Measurements from ENCODE around the gene ELOVL5.
A peak's percentile ranks its signal among the peaks of the same experiment; 100 is the strongest.

ELOVL5 gene

DNA sequence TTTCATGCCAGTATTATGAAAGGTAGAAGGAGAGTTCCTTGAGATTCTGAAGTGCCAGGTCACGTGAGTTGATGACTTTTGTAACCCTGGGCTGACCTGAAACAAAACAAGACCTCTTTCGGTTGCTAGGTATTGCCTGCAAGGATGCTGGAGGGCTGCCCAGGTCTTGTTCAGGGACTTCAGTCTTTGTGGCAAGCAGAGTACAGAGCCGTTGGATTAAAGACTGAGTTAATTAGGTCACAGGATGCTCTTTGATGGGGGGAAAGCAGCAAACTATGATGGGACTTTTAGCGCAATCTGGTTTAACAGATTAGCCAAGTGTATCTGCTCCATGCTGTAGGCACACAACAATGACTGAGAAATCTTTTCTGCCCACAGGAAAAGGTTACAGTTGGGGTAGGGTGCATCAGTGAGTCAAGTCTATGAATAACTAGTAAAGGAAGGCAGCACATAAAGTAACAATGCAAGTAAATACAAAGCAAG lies 12.8 kb upstream of the ELOVL5 start:
- TF ChIP-seq EP300 (IDR thresholded peaks at IDR 0.05; ENCODE audit: borderline replicate concordance) (no peak), TEAD4 (IDR thresholded peaks at IDR 0.05) (no peak), TCF12 (IDR thresholded peaks at IDR 0.05; ENCODE audit: low read depth) (no peak), FOXM1 (IDR thresholded peaks at IDR 0.05; ENCODE audit: borderline replicate concordance, low read depth) (no peak), CREB1 (IDR thresholded peaks at IDR 0.05; ENCODE audit: low read depth) (no peak), RAD21 (IDR thresholded peaks at IDR 0.05; ENCODE audit: low read depth) (no peak), YY1 (IDR thresholded peaks at IDR 0.05; ENCODE audit: low read depth) (no peak), TAF1 (IDR thresholded peaks at IDR 0.05; ENCODE audit: low read depth) (no peak), NFIC (IDR thresholded peaks at IDR 0.05) (no peak), EGR1 (IDR thresholded peaks at IDR 0.05) (no peak)
- TF ChIP-seq, protein P1, sequence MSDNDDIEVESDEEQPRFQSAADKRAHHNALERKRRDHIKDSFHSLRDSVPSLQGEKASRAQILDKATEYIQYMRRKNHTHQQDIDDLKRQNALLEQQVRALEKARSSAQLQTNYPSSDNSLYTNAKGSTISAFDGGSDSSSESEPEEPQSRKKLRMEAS (IDR thresholded peaks at IDR 0.05), result no peak
- TF ChIP-seq, protein P2, sequence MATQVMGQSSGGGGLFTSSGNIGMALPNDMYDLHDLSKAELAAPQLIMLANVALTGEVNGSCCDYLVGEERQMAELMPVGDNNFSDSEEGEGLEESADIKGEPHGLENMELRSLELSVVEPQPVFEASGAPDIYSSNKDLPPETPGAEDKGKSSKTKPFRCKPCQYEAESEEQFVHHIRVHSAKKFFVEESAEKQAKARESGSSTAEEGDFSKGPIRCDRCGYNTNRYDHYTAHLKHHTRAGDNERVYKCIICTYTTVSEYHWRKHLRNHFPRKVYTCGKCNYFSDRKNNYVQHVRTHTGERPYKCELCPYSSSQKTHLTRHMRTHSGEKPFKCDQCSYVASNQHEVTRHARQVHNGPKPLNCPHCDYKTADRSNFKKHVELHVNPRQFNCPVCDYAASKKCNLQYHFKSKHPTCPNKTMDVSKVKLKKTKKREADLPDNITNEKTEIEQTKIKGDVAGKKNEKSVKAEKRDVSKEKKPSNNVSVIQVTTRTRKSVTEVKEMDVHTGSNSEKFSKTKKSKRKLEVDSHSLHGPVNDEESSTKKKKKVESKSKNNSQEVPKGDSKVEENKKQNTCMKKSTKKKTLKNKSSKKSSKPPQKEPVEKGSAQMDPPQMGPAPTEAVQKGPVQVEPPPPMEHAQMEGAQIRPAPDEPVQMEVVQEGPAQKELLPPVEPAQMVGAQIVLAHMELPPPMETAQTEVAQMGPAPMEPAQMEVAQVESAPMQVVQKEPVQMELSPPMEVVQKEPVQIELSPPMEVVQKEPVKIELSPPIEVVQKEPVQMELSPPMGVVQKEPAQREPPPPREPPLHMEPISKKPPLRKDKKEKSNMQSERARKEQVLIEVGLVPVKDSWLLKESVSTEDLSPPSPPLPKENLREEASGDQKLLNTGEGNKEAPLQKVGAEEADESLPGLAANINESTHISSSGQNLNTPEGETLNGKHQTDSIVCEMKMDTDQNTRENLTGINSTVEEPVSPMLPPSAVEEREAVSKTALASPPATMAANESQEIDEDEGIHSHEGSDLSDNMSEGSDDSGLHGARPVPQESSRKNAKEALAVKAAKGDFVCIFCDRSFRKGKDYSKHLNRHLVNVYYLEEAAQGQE (IDR thresholded peaks at IDR 0.05; ENCODE audit: low read depth), result no peak
- TF ChIP-seq, protein P3, sequence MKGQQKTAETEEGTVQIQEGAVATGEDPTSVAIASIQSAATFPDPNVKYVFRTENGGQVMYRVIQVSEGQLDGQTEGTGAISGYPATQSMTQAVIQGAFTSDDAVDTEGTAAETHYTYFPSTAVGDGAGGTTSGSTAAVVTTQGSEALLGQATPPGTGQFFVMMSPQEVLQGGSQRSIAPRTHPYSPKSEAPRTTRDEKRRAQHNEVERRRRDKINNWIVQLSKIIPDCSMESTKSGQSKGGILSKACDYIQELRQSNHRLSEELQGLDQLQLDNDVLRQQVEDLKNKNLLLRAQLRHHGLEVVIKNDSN (IDR thresholded peaks at IDR 0.05), result no peak

DNA sequence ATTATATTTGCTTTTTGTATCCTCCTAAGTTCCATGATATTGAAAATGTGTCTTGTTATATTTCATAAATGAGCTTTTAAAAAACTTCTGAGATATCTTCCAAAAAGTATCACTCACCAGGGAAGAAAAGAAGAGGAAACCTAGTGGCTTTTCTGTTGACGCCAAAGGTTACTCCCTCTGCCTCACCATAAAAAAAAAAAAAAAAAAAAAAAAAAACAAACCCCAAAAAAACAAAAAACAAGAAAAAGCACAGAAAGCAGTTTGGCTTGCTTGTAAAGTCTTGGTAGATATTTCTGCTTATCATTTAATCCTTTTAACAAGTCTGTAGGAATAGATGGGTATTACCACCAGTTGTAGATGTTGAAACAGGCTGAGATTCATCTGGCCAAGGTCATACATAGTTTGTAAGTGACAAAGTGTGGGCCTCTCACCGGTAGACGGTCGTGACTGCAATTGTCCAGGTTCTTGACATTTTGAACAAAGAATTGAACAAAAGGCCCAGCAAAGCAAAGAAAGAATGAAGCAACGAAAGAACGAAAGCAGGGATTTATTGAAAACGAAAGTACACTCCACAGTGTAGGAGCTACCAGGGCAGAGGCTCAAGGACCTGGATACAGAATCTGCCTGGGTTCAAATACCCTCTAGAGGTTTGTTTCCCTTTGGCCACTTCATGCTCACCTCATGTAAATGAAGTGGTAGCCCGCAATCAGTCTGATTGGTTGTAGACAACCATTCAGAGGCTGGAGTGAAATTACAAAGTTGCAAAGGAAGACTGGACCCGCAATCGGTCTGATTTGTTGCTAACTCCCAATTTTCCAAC lies 11.6 kb upstream of the ELOVL5 start:
- TF ChIP-seq TAF1 (IDR thresholded peaks at IDR 0.05; ENCODE audit: low read depth) (no peak), CEBPB (IDR thresholded peaks at IDR 0.05) (no peak), EP300 (IDR thresholded peaks at IDR 0.05; ENCODE audit: borderline replicate concordance) (no peak), EGR1 (IDR thresholded peaks at IDR 0.05) (no peak), TEAD4 (IDR thresholded peaks at IDR 0.05) (no peak)
- TF ChIP-seq, protein P2 (IDR thresholded peaks at IDR 0.05; ENCODE audit: low read depth), result no peak

- no peak for TF ChIP-seq YY1 (IDR thresholded peaks at IDR 0.05; ENCODE audit: low read depth)
- 0 out of 2 replicates have a peak, but pooled peaks have one; percentile 21 for TF ChIP-seq EGR1 (IDR thresholded peaks at IDR 0.05)
- no peak for TF ChIP-seq CREB1 (IDR thresholded peaks at IDR 0.05; ENCODE audit: low read depth)
- TF ChIP-seq NFIC (IDR thresholded peaks at IDR 0.05), result no peak
- TF ChIP-seq TAF1 (IDR thresholded peaks at IDR 0.05; ENCODE audit: low read depth), result no peak
- TF ChIP-seq FOXM1 (IDR thresholded peaks at IDR 0.05; ENCODE audit: borderline replicate concordance, low read depth), result no peak
Measured at GRCh38 chr6:53359843-53360092, 11.0 kb upstream of the ELOVL5 start.

DNA sequence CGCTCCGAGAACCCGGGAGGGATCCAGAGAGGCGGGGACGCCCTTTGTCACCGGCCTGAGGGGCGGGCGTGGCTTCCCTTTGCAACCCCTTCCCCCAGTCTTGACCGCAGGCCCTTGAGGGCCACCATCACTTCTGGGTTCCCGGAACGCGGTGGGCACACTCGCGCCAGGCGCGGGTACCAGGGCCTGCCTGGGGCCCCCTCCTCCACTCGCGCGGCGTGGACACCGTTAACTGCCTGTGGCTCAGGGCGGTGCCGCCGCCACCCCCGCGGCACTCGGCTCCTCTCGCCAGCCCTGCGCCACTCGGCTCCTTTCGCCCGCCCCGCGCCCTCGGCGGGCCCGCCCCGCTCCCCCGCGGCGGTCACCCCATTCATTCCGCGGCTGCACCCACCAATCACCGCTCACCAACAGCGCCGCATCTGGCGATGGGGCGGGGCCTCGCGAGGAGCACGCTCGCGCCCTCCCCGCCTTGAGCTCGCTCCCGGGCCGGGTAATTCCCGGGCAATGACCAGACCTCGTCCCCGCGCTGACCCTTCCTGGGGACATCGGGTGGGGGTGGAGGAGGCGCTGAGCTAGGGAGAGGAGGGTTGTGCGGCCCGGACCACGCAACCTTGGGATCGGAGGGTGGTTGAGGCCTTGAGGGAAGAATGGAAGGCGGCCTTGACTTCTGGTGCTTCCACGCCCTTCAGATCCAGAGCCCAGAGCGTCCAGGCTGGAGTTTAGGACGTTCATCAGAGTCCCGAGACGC lies 10.5 kb upstream of the ELOVL5 start:
- peak; percentile 57; the same call in 1 of the 2 replicates for TF ChIP-seq TCF12 (IDR thresholded peaks at IDR 0.05; ENCODE audit: low read depth)
- peak; percentile 56 for TF ChIP-seq EGR1 (IDR thresholded peaks at IDR 0.05)
- 0 out of 2 replicates have a peak, but pooled peaks have one; percentile 15 for TF ChIP-seq TEAD4 (IDR thresholded peaks at IDR 0.05)
- peak; percentile 42; the same call in 1 of the 2 replicates for TF ChIP-seq YY1 (IDR thresholded peaks at IDR 0.05; ENCODE audit: low read depth)
- no peak for TF ChIP-seq CEBPB (IDR thresholded peaks at IDR 0.05)
- peak; percentile 79; the same call in 1 of the 2 replicates for TF ChIP-seq TAF1 (IDR thresholded peaks at IDR 0.05; ENCODE audit: low read depth)

DNA sequence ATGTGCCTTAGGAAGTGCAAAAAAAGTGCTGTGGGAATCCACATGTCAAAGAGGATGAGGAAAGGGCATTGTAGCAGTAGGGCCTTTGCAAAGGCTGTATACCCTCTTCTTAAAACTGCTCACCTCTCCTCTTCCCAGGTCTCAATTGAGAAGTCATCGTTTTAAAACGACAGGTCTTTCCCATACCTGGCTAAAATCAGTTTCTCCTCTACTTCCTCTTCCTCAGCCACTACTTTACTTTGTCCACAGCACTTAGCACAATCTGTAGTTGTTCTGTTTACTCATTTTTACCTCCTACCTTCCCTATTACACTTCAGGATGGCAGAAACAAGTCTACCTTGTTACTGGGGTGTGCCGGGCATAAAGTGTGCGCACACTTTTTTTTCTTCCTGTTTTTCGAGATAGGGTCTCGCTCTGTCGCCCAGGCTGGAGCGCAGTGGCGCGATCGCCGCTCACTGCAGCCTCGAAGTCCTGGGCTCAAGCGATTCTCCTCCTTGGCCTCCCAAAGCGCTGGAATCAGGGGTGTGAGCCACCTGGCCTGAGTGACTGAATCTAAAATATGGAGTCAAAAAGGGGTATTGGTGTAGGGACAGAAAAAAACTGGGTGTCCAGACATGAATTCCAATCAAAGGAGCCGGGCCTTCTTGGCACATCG lies 9.8 kb upstream of the ELOVL5 start:
- TF ChIP-seq YY1 (IDR thresholded peaks at IDR 0.05; ENCODE audit: low read depth) (no peak), CREB1 (IDR thresholded peaks at IDR 0.05; ENCODE audit: low read depth) (no peak), RAD21 (IDR thresholded peaks at IDR 0.05; ENCODE audit: low read depth) (no peak), CEBPB (IDR thresholded peaks at IDR 0.05) (no peak), TEAD4 (IDR thresholded peaks at IDR 0.05) (no peak), EGR1 (IDR thresholded peaks at IDR 0.05) (no peak), NFIC (IDR thresholded peaks at IDR 0.05) (no peak), TAF1 (IDR thresholded peaks at IDR 0.05; ENCODE audit: low read depth) (no peak), ZBTB7A (IDR thresholded peaks at IDR 0.05; ENCODE audit: low read depth) (no peak)
- TF ChIP-seq, protein P1 (IDR thresholded peaks at IDR 0.05), result no peak
- TF ChIP-seq, protein P3 (IDR thresholded peaks at IDR 0.05), result no peak
- TF ChIP-seq, protein P2 (IDR thresholded peaks at IDR 0.05; ENCODE audit: low read depth), result no peak

Data from Ishikawa (cell line).